Brain microvascular endothelial cell (primary cell): ENCODE results near the gene CST3.

Experiments
- DNase-seq: peaks from one replicate; pipeline ENCODE4 v3.0.0-alpha.2; 2020
- H3K27ac ChIP-seq: fragments of 250-450 bp; sonication (Bioruptor Pico); 2 replicates; pipeline ENCODE4 v1.5.1; 2020; ENCODE audit warnings: mild to moderate bottlenecking, moderate library complexity
- H3K27me3 ChIP-seq: fragments of 250-450 bp; sonication (Bioruptor Pico); replicated peaks from 2 replicates; pipeline ENCODE4 v1.5.1; 2020; ENCODE audit warnings: mild to moderate bottlenecking
- H3K36me3 ChIP-seq: fragments of 250-450 bp; sonication (Bioruptor Pico); replicated peaks from 2 replicates; pipeline ENCODE4 v1.5.1; 2020; ENCODE audit warnings: mild to moderate bottlenecking
- H3K4me3 ChIP-seq: 2 replicates; pipeline ENCODE4 v1.5.1; 2011; ENCODE audit warnings: low read depth, mild to moderate bottlenecking, control low read depth, low read length, moderate library complexity
- in situ Hi-C: cut with HindIII; loops from 2 replicates; pipeline ENCODE4 v1.10.0; 2017; ENCODE audit warnings: low sequenced_read_pairs, low pct_ligation_motif_present
- TF ChIP-seq, protein P1 (sequence below): IDR thresholded peaks from 2 replicates; pipeline ENCODE4 v1.5.1; 2011; ENCODE audit warnings: low read depth, mild to moderate bottlenecking, moderate library complexity, low read length, control low read depth, inconsistent platforms; ENCODE audit errors: missing control alignments

The CST3 gene

DNA sequence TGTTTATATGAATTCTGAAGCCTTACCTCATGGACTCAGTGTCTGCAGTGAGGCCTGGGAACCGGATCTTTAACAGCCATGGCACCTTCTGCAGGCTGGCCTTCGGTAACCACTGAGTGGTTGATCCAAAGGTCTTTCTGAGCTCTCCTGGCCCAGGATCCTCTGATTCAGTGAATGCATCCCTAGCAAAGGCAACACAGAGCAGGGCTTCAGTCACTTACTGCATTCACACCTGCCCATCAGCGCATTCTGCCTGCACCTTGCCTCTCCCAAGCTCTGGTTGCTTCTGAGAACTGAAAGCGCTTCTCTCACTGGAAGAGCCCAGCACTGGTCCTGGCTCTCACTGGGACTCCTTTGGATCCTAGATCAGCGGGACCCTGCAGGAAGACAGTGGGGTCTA, 23.6 kb downstream of the CST3 start:
- DNase-seq = no peak

DNA sequence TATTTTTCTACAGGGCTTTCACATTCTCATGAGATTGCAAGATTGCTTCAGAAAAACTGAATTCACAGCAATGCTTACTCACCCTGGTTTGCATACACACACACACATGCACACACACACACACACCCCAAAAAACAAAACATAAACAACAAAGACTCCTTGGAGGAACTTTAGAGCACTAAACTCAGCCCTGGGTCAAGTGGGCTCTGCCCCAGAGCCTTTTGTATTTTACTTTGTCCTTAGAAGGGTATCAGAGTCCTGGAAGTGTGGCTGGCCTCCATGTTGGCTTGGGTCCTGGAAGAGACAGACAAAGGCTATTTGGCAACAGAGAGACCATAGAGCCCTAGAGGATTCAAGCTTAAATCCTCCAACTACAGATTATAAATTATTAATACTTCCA, 24.1 kb downstream of the CST3 start:
- no peaks in the 10 kb centered on the region for H3K27me3 ChIP-seq
- no peak for DNase-seq
- no peak overlapping the region for H3K27ac ChIP-seq
- in situ Hi-C loops = no loop called here
- no peak overlapping the region for H3K4me3 ChIP-seq
- H3K36me3 ChIP-seq = no peaks in the 10 kb centered on the region
- TF ChIP-seq, protein P1, sequence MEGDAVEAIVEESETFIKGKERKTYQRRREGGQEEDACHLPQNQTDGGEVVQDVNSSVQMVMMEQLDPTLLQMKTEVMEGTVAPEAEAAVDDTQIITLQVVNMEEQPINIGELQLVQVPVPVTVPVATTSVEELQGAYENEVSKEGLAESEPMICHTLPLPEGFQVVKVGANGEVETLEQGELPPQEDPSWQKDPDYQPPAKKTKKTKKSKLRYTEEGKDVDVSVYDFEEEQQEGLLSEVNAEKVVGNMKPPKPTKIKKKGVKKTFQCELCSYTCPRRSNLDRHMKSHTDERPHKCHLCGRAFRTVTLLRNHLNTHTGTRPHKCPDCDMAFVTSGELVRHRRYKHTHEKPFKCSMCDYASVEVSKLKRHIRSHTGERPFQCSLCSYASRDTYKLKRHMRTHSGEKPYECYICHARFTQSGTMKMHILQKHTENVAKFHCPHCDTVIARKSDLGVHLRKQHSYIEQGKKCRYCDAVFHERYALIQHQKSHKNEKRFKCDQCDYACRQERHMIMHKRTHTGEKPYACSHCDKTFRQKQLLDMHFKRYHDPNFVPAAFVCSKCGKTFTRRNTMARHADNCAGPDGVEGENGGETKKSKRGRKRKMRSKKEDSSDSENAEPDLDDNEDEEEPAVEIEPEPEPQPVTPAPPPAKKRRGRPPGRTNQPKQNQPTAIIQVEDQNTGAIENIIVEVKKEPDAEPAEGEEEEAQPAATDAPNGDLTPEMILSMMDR = no peak

More for the DNA sequence above, 23.6 kb downstream of the CST3 start:
- Histone ChIP-seq H3K4me3 (no peak overlapping the region), H3K27ac (no peak overlapping the region), H3K36me3 (no peaks in the 10 kb centered on the region), H3K27me3 (no peaks in the 10 kb centered on the region)
- TF ChIP-seq, protein P1 = no peak
- in situ Hi-C loops = no loop called here

DNA sequence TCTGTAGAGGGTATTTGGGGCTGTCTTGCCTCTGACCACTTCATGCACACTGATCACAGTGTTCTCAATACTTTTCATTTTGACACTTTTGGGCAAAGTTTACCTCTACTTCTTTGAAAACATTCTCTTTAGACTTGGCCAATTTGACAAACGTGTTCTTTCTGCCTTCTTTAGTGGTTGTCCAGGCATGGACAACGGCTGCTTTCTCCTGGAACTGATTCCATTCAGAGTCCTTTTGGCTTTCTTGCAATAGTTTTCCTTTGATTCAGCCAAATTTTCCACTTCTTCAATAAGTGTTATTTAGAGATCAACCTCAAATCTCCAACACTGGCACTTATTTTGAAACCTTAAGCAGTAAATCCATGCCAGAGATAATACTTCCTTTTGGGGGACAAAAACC, 25.4 kb downstream of the CST3 start:
- in situ Hi-C loops = no loop called here
- no peak for DNase-seq
- Histone ChIP-seq H3K4me3 (no peak overlapping the region), H3K36me3 (no peaks in the 10 kb centered on the region), H3K27ac (no peak overlapping the region), H3K27me3 (no peaks in the 10 kb centered on the region)
- TF ChIP-seq, protein P1 = no peak

DNA sequence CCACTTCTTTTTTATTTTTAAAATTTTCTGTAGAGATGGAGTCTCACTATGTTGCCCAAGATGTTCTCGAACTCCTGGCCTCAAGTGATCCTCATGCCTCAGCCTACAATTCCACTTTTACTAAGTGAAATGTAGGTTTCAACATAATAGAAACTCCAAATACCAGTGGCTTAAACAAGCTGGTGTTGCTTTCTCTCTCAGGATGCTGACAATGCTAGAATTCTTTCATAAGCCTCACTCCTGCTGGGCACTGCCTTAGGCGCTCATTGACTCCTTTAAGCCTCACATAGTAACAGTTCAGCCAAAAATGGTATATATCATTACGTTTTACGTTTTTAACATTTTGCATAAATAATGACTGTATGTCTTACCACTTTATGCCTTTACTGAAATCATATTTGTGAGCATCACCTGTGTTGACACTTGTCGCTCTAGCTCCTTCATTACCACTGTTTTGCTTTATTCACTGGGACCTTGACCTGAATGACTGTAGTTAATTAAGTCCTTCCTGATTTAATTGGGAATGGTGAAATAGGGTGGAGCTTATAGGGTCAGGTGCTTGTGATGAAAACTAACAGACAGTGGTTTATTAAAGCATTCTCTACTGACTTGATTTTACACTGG, 28.2 kb downstream of the CST3 start:
- Histone ChIP-seq H3K36me3 (no peaks in the 10 kb centered on the region), H3K27me3 (no peaks in the 10 kb centered on the region), H3K4me3 (no peak overlapping the region), H3K27ac (no peak overlapping the region)
- in situ Hi-C loops = no loop called here
- no peak for DNase-seq
- TF ChIP-seq, protein P1 = no peak

DNA sequence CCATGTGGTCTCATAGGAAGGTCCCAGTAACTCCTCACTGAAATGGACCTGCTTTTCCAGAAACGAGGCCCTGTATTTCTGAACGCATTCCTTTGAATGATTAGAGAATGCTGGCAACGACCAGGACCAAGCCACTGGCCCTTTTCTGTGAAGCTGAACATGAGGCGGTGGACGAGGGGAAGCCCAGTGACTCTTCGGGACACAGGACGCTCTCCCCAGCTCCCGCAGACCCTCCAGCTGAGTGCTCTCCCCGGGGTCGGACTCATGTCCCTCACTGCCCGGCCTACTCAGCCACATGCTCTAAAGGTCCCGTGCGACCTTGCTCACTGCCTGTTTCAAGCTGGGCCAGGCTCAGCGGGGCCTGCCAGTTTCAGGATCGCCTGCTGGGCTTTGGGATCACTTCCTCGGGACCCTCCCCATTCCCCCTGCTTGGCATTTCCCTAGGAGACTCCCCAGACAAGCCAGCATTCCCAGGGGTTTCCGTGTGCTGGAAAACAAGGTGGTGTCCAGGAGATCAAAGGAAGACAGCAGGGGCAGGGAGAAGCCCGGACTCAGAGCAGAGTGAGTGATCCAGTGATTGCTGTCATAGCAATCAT, 29.4 kb downstream of the CST3 start:
- no peaks in the 10 kb centered on the region for H3K27me3 ChIP-seq
- no peak overlapping the region for H3K27ac ChIP-seq
- H3K4me3 ChIP-seq = no peak overlapping the region
- TF ChIP-seq, protein P1 = no peak
- no peaks in the 10 kb centered on the region for H3K36me3 ChIP-seq
- DNase-seq = no peak
- in situ Hi-C loops = no loop called here
